Panc1 (cell line): Measurements from ENCODE around the gene CETN1. TPM values are rescaled to one million over a fixed set of nuclear protein-coding genes. Genes with fewer than 3 reads are reported as not detected.

Experiments used
- ATAC-seq: fragments of 200-7000 bp; cut with Tn5 transposase; 2 replicates; pipeline ENCODE4 v1.9.1; 2020; ENCODE audit warnings: mild to moderate bottlenecking, moderate library complexity
- BruUV-seq: library from RNA; stranded (reverse); fragments of 400-500 nt; replicated peaks from 2 replicates; lab custom pipeline; 2021; lab: Mats Ljungman, UMichigan
- CTCF ChIA-PET: fragments of 300-600 bp; sonication (Branson Sonifier 250); formaldehyde crosslinking; loops from one replicate; lab custom pipeline; 2022; ENCODE audit warnings: antibody characterized with exemption; lab: Charles Lee
- POLR2A ChIA-PET: fragments of 300-600 bp; sonication (Branson Sonifier 250); formaldehyde crosslinking; loops from one replicate; lab custom pipeline; 2022; ENCODE audit warnings: antibody characterized with exemption; lab: Charles Lee
- DNase-seq: peaks from one replicate; pipeline ENCODE4 v3.0.0-alpha.2; 2010; ENCODE audit warnings: low read depth, low spot score
- H3K27ac ChIP-seq: 2 replicates; pipeline ENCODE4 v1.5.1; 2011; ENCODE audit warnings: mild to moderate bottlenecking, low read length, inconsistent platforms
- H3K27me3 ChIP-seq: fragments of 200-500 bp; sonication (Bioruptor generic); 2 replicates; pipeline ENCODE4 v1.6.0; 2014; ENCODE audit warnings: low read length, inconsistent platforms; ENCODE audit not compliant: control insufficient read depth, insufficient read depth
- H3K36me3 ChIP-seq: fragments of 200-500 bp; sonication (Bioruptor generic); 2 replicates; pipeline ENCODE4 v1.5.1; 2014; ENCODE audit warnings: inconsistent platforms, mild to moderate bottlenecking, low read length, moderate library complexity; ENCODE audit not compliant: control insufficient read depth, insufficient read depth
- H3K4me1 ChIP-seq: 2 replicates; pipeline ENCODE4 v1.5.1; 2011; ENCODE audit warnings: inconsistent platforms, mild to moderate bottlenecking, low read length, moderate library complexity; ENCODE audit not compliant: control insufficient read depth, insufficient read depth
- H3K4me3 ChIP-seq, 2 experiments: 2 replicates each; pipeline ENCODE4 v1.5.1; 2011 to 2012; ENCODE audit warnings: low read depth in 2 of 2, low read length in 2 of 2, mild to moderate bottlenecking in 2 of 2, inconsistent platforms in 1 of 2, moderate library complexity in 1 of 2
- H3K9me3 ChIP-seq: fragments of 200-500 bp; sonication (Bioruptor generic); 2 replicates; pipeline ENCODE4 v1.5.1; 2014; ENCODE audit warnings: low read depth, mild to moderate bottlenecking, inconsistent platforms, low read length, moderate library complexity; ENCODE audit not compliant: control insufficient read depth, insufficient read depth
- POLR2AphosphoS5 ChIP-seq: IDR thresholded peaks from 2 replicates; pipeline ENCODE4 v1.6.1; 2012; ENCODE audit warnings: mild to moderate bottlenecking, low read depth, low read length, moderate library complexity
- REST ChIP-seq, 2 experiments: IDR thresholded peaks; 2 replicates each; pipeline ENCODE4 v1.6.1; 2011 to 2012; ENCODE audit warnings: low read depth in 2 of 2, control low read depth in 1 of 2, low read length in 1 of 2, mild to moderate bottlenecking in 1 of 2, moderate library complexity in 1 of 2; ENCODE audit not compliant: insufficient read depth in 1 of 2
- SIN3A ChIP-seq: IDR thresholded peaks from 2 replicates; pipeline ENCODE4 v1.6.1; 2012; ENCODE audit warnings: low read depth, mild to moderate bottlenecking, low read length, moderate library complexity, borderline replicate concordance; ENCODE audit not compliant: insufficient read depth
- TCF7L2 ChIP-seq: IDR thresholded peaks from 2 replicates; pipeline ENCODE4 v1.6.1; 2011; ENCODE audit warnings: mild to moderate bottlenecking, low read depth, low read length, inconsistent platforms
- in situ Hi-C: cut with HindIII; loops from 2 replicates; pipeline ENCODE4 v1.10.0; 2016; ENCODE audit warnings: low sequenced_read_pairs, low pct_unique_long_range_greater_than_20kb
- intact Hi-C: fragments of 100-400 bp; cut with micrococcal nuclease; formaldehyde crosslinking; loops from one replicate; pipeline ENCODE4 v1.10.0; 2022; ENCODE audit not compliant: unreplicated experiment
- total RNA-seq: library from RNA; stranded (reverse); gene quantifications from one replicate; pipeline ENCODE4 v1.2.1, GENCODE V29; 2021; ENCODE audit not compliant: unreplicated experiment
- TF ChIP-seq, protein P1 (sequence below): fragments of 450-650 bp; IDR thresholded peaks from 2 replicates; pipeline ENCODE4 v1.5.1; 2017; ENCODE audit warnings: mild to moderate bottlenecking

The CETN1 gene
- total RNA-seq, 1 experiment from 2014 or later: not detected

GRCh38 chr18:574149-574860 lies 5.9 kb upstream of the CETN1 start:
- H3K36me3 ChIP-seq: no peaks in the 10 kb centered on the region
- ATAC-seq (no peak), DNase-seq (no peak)
- intact Hi-C loops (no loop called here), in situ Hi-C loops (no loop called here)
- H3K27ac ChIP-seq: no peak overlapping the region
- H3K9me3 ChIP-seq: no peaks in the 10 kb centered on the region
- CTCF ChIA-PET: no interaction called here
- H3K4me3 ChIP-seq: no peak overlapping the region
- no peak for TF ChIP-seq REST (IDR thresholded peaks at IDR 0.05; ENCODE audit: insufficient read depth in 1 of 2, low read depth in 2 of 2, low read length in 1 of 2)
- no peak for TF ChIP-seq SIN3A
- TF ChIP-seq TCF7L2: no peak
- TF ChIP-seq, protein P1, sequence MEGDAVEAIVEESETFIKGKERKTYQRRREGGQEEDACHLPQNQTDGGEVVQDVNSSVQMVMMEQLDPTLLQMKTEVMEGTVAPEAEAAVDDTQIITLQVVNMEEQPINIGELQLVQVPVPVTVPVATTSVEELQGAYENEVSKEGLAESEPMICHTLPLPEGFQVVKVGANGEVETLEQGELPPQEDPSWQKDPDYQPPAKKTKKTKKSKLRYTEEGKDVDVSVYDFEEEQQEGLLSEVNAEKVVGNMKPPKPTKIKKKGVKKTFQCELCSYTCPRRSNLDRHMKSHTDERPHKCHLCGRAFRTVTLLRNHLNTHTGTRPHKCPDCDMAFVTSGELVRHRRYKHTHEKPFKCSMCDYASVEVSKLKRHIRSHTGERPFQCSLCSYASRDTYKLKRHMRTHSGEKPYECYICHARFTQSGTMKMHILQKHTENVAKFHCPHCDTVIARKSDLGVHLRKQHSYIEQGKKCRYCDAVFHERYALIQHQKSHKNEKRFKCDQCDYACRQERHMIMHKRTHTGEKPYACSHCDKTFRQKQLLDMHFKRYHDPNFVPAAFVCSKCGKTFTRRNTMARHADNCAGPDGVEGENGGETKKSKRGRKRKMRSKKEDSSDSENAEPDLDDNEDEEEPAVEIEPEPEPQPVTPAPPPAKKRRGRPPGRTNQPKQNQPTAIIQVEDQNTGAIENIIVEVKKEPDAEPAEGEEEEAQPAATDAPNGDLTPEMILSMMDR: no peak
- no peak for TF ChIP-seq POLR2AphosphoS5
- peaks cover 4% of the 10 kb centered on the region for H3K27me3 ChIP-seq
- no peaks in the 10 kb centered on the region for H3K4me1 ChIP-seq
- no TSS peak for BruUV-seq
- POLR2A ChIA-PET: no interaction called here

GRCh38 chr18:574865-575645 lies 5.1 kb upstream of the CETN1 start:
- ATAC-seq (no peak), DNase-seq (no peak)
- CTCF ChIA-PET: no interaction called here

More at GRCh38 chr18:574865-575645, 5.1 kb upstream of the CETN1 start:
- Histone ChIP-seq H3K27me3 (peaks cover 6% of the 10 kb centered on the region), H3K36me3 (no peaks in the 10 kb centered on the region), H3K4me3 (no peak overlapping the region), H3K27ac (no peak overlapping the region), H3K9me3 (no peaks in the 10 kb centered on the region), H3K4me1 (no peaks in the 10 kb centered on the region)
- POLR2A ChIA-PET: no interaction called here
- TF ChIP-seq POLR2AphosphoS5 (no peak), TCF7L2 (no peak)
- TF ChIP-seq, protein P1: no peak
- intact Hi-C loops (no loop called here), in situ Hi-C loops (no loop called here)
- BruUV-seq: no TSS peak
